Chondrocyte (in vitro differentiated cells): ENCODE data around the gene FOXD2. TPM values are rescaled to one million over a fixed set of nuclear protein-coding genes. Genes with fewer than 3 reads are reported as not detected.

Experiments
- DNase-seq: peaks from one replicate; pipeline ENCODE4 v3.0.0; 2021; ENCODE audit warnings: mixed read lengths, low spot score
- H3K27ac Mint-ChIP-seq: one replicate; pipeline ENCODE4 v1.8.0; 2021; ENCODE audit warnings: mild to moderate bottlenecking, moderate library complexity, mixed read lengths; ENCODE audit not compliant: unreplicated experiment
- H3K27me3 Mint-ChIP-seq: 2 replicates; pipeline ENCODE4 v1.8.0; 2021; ENCODE audit warnings: low read depth, mixed read lengths
- H3K36me3 Mint-ChIP-seq: 2 replicates; pipeline ENCODE4 v1.8.0; 2021; ENCODE audit warnings: low read depth, mixed read lengths
- H3K4me1 Mint-ChIP-seq: 2 replicates; pipeline ENCODE4 v1.8.0; 2021; ENCODE audit warnings: low read depth, mild to moderate bottlenecking, mixed read lengths
- H3K4me3 Mint-ChIP-seq: one replicate; pipeline ENCODE4 v1.8.0; 2021; ENCODE audit warnings: mild to moderate bottlenecking, moderate library complexity, mixed read lengths; ENCODE audit not compliant: unreplicated experiment
- H3K9me3 Mint-ChIP-seq: 2 replicates; pipeline ENCODE4 v1.8.0; 2021; ENCODE audit warnings: low read depth, mixed read lengths
- total RNA-seq: library from RNA; stranded (reverse); gene quantifications from 3 replicates; pipeline ENCODE4 v1.2.1, GENCODE V29; 2021
- TF ChIP-seq, protein P1 (sequence below): fragments of 200-600 bp; sonication (generic); IDR thresholded peaks from 2 replicates; pipeline ENCODE4 v1.5.0; 2021; ENCODE audit warnings: antibody characterized with exemption, mild to moderate bottlenecking, moderate library complexity

FOXD2 gene
- total RNA-seq, 1 donor from 2014 or later: 1.0 TPM

DNA sequence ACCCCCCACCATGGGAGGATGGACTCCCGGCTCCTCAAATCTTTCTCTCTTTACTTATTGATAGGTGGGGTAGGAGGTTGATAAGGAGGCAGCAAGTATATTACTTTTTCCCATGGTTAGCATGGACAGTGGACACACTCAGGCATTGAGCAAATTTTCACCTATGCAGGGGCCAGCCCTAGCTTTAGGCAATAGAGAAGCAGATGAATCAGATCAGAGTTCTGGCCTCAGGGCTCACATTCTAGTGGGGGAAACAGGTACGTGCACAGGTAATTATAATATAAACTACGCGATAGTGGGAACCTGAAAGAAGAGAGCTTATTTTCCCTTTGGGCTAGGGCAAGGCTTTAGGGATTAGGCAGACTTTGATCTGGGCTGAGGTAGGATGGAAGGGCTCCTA, 35.3 kb upstream of the FOXD2 start:
- Mint-ChIP-seq H3K36me3 (no peaks in the 10 kb centered on the region), H3K4me1 (peaks cover 4% of the 10 kb centered on the region), H3K27ac (no peak overlapping the region), H3K9me3 (no peaks in the 10 kb centered on the region), H3K4me3 (no peak overlapping the region), H3K27me3 (peaks cover 6% of the 10 kb centered on the region)
- no peak for DNase-seq
- TF ChIP-seq, protein P1, sequence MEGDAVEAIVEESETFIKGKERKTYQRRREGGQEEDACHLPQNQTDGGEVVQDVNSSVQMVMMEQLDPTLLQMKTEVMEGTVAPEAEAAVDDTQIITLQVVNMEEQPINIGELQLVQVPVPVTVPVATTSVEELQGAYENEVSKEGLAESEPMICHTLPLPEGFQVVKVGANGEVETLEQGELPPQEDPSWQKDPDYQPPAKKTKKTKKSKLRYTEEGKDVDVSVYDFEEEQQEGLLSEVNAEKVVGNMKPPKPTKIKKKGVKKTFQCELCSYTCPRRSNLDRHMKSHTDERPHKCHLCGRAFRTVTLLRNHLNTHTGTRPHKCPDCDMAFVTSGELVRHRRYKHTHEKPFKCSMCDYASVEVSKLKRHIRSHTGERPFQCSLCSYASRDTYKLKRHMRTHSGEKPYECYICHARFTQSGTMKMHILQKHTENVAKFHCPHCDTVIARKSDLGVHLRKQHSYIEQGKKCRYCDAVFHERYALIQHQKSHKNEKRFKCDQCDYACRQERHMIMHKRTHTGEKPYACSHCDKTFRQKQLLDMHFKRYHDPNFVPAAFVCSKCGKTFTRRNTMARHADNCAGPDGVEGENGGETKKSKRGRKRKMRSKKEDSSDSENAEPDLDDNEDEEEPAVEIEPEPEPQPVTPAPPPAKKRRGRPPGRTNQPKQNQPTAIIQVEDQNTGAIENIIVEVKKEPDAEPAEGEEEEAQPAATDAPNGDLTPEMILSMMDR: no peak

DNA sequence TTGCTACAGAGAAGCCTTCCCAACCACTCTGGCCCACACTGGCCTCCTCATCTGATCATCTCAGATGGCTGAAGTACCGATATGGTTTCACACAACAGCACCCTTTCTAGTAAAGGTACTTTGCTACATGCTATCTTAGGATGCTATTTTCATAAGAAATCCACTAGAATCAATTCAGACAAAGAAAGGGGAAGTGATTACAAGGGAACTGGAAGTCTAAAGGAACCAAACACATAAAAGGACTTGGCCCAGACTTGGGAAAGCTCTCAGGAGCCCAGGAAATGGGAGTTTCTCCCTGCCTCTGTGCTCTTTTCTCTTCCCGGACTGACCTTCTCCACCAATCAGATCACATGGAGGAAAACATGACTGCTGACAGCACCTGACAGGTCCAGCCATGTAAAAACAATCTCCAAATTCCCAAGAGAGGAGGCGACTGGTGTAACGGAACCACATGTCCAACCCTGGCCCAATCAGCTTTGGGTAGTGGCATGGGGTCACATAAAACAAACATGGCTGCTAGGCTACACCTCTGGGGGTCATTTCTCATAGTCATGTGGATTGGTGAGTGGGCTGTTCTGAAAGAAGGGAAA, 34.4 kb upstream of the FOXD2 start:
- Mint-ChIP-seq H3K27me3 (peaks cover 6% of the 10 kb centered on the region), H3K36me3 (no peaks in the 10 kb centered on the region), H3K4me1 (peaks cover 12% of the 10 kb centered on the region), H3K27ac (no peak overlapping the region), H3K4me3 (no peak overlapping the region), H3K9me3 (no peaks in the 10 kb centered on the region)
- TF ChIP-seq, protein P1: no peak
- no peak for DNase-seq

DNA sequence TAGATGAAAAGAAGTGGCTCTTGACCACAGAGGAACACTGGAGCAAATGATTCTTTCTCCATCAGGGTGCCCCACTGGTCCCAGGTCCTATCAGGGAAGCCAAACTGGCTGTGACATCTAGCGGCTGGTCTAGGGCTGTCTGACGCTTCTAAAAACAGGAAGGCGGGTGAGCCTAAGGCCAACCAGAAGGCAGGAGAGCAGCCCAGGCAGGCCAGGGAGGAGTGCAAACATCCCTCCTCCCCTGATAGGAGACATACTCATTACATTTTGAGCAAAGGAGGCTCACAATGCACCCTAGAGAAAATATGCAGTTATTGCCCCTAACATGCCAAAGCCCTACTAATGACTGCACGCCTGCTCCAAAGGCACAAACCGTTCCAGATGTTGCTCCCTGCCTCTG, 32.1 kb upstream of the FOXD2 start:
- Mint-ChIP-seq H3K4me1 (peaks cover 35% of the 10 kb centered on the region), H3K27me3 (peaks cover 5% of the 10 kb centered on the region), H3K27ac (no peak overlapping the region), H3K9me3 (no peaks in the 10 kb centered on the region), H3K36me3 (no peaks in the 10 kb centered on the region), H3K4me3 (no peak overlapping the region)
- TF ChIP-seq, protein P1: no peak
- DNase-seq: no peak

DNA sequence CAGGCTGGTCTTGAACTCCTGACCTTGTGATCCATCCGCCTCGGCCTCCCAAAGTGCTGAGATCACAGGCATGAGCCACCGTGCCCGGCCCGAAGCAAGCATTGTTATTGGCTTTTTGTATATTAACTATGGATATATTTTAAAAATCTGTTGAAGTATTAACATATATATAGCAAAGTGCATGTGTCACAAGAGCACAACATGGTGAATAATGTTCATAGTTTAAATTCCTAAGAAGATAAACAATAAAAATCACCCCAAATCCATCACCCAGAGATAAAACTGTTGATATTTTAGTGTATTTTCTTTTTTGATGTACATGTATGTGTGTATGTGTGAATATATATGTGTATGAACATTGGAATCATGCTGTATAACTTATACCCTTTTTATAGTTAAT, 30.9 kb upstream of the FOXD2 start:
- H3K4me1 Mint-ChIP-seq: peaks cover 48% of the 10 kb centered on the region

DNA sequence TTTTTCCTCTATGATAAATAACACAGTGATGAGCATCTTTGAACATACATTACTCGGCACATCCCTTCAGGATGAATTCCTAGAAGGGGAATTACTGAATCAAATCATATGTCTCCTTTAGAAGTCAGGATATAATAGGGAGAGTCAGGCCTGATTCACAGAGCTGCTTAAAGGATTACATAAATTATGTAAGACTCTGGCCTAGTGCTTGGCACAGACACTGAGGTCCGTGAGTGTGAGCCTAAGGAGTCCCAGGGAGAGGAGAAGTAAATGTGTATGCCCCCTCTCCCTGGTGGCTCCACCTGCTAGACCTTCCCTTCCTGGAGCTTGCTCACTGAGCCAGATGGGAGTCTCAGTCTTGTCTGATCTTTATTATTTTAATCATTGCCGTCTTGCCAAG, 30.4 kb upstream of the FOXD2 start:
- DNase-seq: no peak
- TF ChIP-seq, protein P1: no peak
- Mint-ChIP-seq H3K27me3 (no peaks in the 10 kb centered on the region), H3K9me3 (no peaks in the 10 kb centered on the region), H3K27ac (no peak overlapping the region), H3K4me1 (peaks cover 48% of the 10 kb centered on the region), H3K36me3 (no peaks in the 10 kb centered on the region), H3K4me3 (no peak overlapping the region)

More for the DNA sequence above, 30.9 kb upstream of the FOXD2 start:
- no peak for DNase-seq
- Mint-ChIP-seq H3K9me3 (no peaks in the 10 kb centered on the region), H3K27ac (no peak overlapping the region), H3K36me3 (no peaks in the 10 kb centered on the region), H3K27me3 (no peaks in the 10 kb centered on the region), H3K4me3 (no peak overlapping the region)
- TF ChIP-seq, protein P1: no peak
